ENCODE measurements around the gene PRDX1. TPM values are rescaled to one million over a fixed set of nuclear protein-coding genes. Genes with fewer than 3 reads are reported as not detected.

Gene PRDX1
- total and polyA plus RNA-seq, 2 of the 4 experiments (the other 2 are of a cell fraction), result 612 to 883 TPM

DNA sequence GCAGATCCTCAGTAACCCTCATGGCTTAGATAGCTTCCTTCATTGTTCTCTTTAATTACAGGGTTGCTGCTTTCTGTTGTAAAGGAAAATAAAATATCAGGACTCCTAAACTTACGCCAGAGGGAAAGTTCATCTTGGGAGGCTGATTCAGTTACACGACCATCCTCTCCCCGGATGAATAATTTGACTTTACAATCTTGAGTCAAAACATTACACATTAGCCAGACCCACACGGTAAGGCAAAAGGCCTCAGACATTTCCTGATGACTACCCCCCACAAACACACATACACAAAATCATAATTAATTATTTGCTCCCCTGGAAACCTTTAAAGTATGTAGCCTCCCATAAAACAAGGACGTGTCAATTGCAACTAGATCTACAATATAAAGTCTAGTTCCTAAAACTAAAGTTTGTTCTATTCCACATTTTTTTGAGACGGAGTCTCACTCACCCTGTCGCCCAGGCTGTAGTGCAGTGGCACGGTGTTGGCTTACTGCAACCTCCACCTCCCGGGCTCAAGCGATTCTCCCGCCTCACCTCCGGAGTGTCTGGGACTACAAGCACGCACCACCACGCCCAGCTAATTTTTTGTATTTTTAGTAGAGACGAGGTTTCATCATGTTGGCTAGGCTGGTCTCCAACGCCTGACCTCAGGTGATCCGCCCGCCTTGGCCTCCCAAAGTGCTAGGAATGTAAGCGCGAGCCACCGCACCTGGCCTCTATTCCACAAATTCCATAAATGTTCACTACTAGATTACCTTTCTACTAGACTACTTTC is 830 bp upstream of the PRDX1 start:
- peaks cover 5% of the 10 kb centered on the region for H3K36me3 ChIP-seq (ENCODE audit: control insufficient read depth, insufficient read depth, low read length)
- H3K4me3 ChIP-seq (ENCODE audit: insufficient read depth, low read depth, low read length), result peak overlapping the region; percentile 60
- peak overlapping the region; percentile 100 for H3K14ac ChIP-seq (replicated peaks; ENCODE audit: low read depth, low read length)
- peaks cover 6% of the 10 kb centered on the region; the same call in 1 of the 2 replicates for H3K4me1 ChIP-seq (ENCODE audit: control insufficient read depth, insufficient read depth, low read length)
- no peaks in the 10 kb centered on the region for H3K27me3 ChIP-seq (ENCODE audit: control insufficient read depth, insufficient read depth, low read length)
- H3K79me1 ChIP-seq (ENCODE audit: low read depth in 1 of 2, low read length in 2 of 2), result peaks cover 3 to 19% of the 10 kb centered on the region in 2 experiments; a peak in 2 of 4 replicates
- H3K27ac ChIP-seq (ENCODE audit: insufficient read depth, low read length), result peak overlapping the region; percentile 98
- dilution Hi-C loops (cut with HindIII; ENCODE audit: low sequenced_read_pairs, unreplicated experiment), result no loop called here
- intact Hi-C loops (cut with micrococcal nuclease), result loop anchor here (5.0 kb wide), 1 partner anchor 360 kb away; no protein-coding TSS in a partner anchor
- peak; percentile 8 for ATAC-seq (ENCODE audit: low read depth)
- H2AK5ac ChIP-seq (ENCODE audit: low read depth, low read length), result peak overlapping the region; percentile 96
- H3K9ac ChIP-seq (ENCODE audit: low read depth, low read length), result peak overlapping the region; percentile 86
- peaks cover 33% of the 10 kb centered on the region for H4K20me1 ChIP-seq (ENCODE audit: insufficient read depth, low read length)
- H2BK20ac ChIP-seq (ENCODE audit: low read depth, low read length), result peak overlapping the region; percentile 85
- H4K91ac ChIP-seq (ENCODE audit: insufficient read depth, low read depth, low read length), result peak overlapping the region; percentile 99
- peak overlapping the region; percentile 87 for H3K4me2 ChIP-seq (ENCODE audit: low read depth, low read length)
- 49% methylated on average over 10 of the region's 21 CpGs; no CpG with 5 or more reads in 1 of the 2 experiments for WGBS, 2 experiments (ENCODE audit: extremely low coverage in 2 of 2, insufficient read length in 1 of 2)
- peak overlapping the region; percentile 98 for H3K56ac ChIP-seq (ENCODE audit: extremely low read depth, insufficient read depth, low read length)
- H2BK5ac ChIP-seq (ENCODE audit: low read depth, low read length, poor library complexity, severe bottlenecking), result peak overlapping the region; percentile 96
- H3K9me1 ChIP-seq (ENCODE audit: insufficient read depth, low read length), result no peaks in the 10 kb centered on the region
- in situ Hi-C loops (cut with MboI; ENCODE audit: low sequenced_read_pairs), result no loop called here
- ChIA-PET CTCF (interaction anchor here (0.6 to 2.3 kb wide), 3 partner anchors 8 to 37 kb away, joined by 3 to 6 read pairs (median 4); no protein-coding TSS in a partner anchor), POLR2A (ENCODE audit: unreplicated experiment) (interaction anchor here (0.5 to 1.6 kb wide), 10 partner anchors 14 to 474 kb away, joined by 3 to 12 read pairs (median 4); partner anchors contain the start of gene AKR1A1)
- no peaks in the 10 kb centered on the region for H3K9me3 ChIP-seq (ENCODE audit: control insufficient read depth, insufficient read depth, low read length)
- peak overlapping the region; percentile 98 for H2AK9ac ChIP-seq (replicated peaks; ENCODE audit: low read depth, low read length, poor library complexity)
- peak overlapping the region; percentile 99 for H3K23ac ChIP-seq (ENCODE audit: low read depth, low read length)
- H4K8ac ChIP-seq (ENCODE audit: low read depth in 2 of 2, low read length in 2 of 2), result peak overlapping the region; percentile 98 to 99
- H3K18ac ChIP-seq (ENCODE audit: low read depth, low read length), result peak overlapping the region; percentile 98
- peak overlapping the region; percentile 99 for H2BK15ac ChIP-seq (ENCODE audit: low read depth, low read length)
- no TSS peak for BruUV-seq (replicated peaks)
- peak overlapping the region; percentile 100 for H3K4ac ChIP-seq (ENCODE audit: low read depth, low read length)
- H2BK120ac ChIP-seq (ENCODE audit: low read depth, low read length), result peak overlapping the region; percentile 97
- peak overlapping the region; percentile 92 for H4K5ac ChIP-seq (ENCODE audit: low read depth, low read length)
- peak; percentile 64 for DNase-seq
- peak overlapping the region; percentile 93 for H2AFZ ChIP-seq (replicated peaks; ENCODE audit: low read length, poor library complexity)
- TF ChIP-seq ELK1 (IDR thresholded peaks at IDR 0.05; ENCODE audit: borderline replicate concordance, low read depth, low read length) (no peak), CHD1 (IDR thresholded peaks at IDR 0.05; ENCODE audit: low read depth, low read length) (0 out of 2 replicates have a peak, but pooled peaks have one; percentile 81), USF2 (IDR thresholded peaks at IDR 0.05; ENCODE audit: low read depth, low read length) (no peak)

Measured in IMR-90 (cell line).